Transverse colon (tissue), 4 donors: ENCODE measurements around the gene SETMAR. TPM values are rescaled to one million over a fixed set of nuclear protein-coding genes. Genes with fewer than 3 reads are reported as not detected.

Source experiments
- DNase-seq: peaks from one replicate; pipeline ENCODE4 v3.0.0-alpha.2; 2019
- H3K27ac ChIP-seq, 4 donors: fragments of 200-600 bp; sonication (generic); 2 replicates each; pipeline ENCODE4 v1.5.1; 2016 to 2018; ENCODE audit warnings: inconsistent platforms in 4 of 4
- H3K27me3 ChIP-seq: fragments of 200-600 bp; sonication (generic); 2 replicates; pipeline ENCODE4 v1.5.1; 2017; ENCODE audit warnings: inconsistent platforms
- H3K36me3 ChIP-seq, 4 donors: fragments of 200-600 bp; sonication (generic); 2 replicates each; pipeline ENCODE4 v1.5.1; 2017 to 2019; ENCODE audit warnings: inconsistent platforms in 4 of 4
- H3K4me1 ChIP-seq, 4 donors: fragments of 200-600 bp; sonication (generic); 2 replicates each; pipeline ENCODE4 v1.5.1; 2017 to 2020; ENCODE audit warnings: inconsistent platforms in 4 of 4
- H3K4me3 ChIP-seq, 4 donors: fragments of 200-600 bp; sonication (generic); 1 replicate in 1 of 4; 2 replicates in 3 of 4; pipeline versions ENCODE4 v1.5.1 to v1.6.1; 2017 to 2019; ENCODE audit warnings: inconsistent platforms in 4 of 4
- H3K9me3 ChIP-seq, 2 donors: fragments of 200-600 bp; sonication (generic); 2 replicates each; pipeline ENCODE4 v1.5.1; 2017 to 2019; ENCODE audit warnings: inconsistent platforms in 2 of 2
- CTCF ChIP-seq, 5 experiments: fragments of 200-600 bp in 3 of 5; fragments of 450-650 bp in 2 of 5; sonication (generic) in 3 of 5; IDR thresholded peaks; 1 replicate in 2 of 5; 2 replicates in 3 of 5; pipeline ENCODE4 v1.5.1; 2016 to 2017; ENCODE audit warnings: antibody characterized with exemption in 5 of 5, inconsistent platforms in 3 of 5, mild to moderate bottlenecking in 2 of 5, moderate library complexity in 1 of 5
- EP300 ChIP-seq: sonication (generic); formaldehyde crosslinking; IDR thresholded peaks from one replicate; pipeline ENCODE4 v1.6.1; 2017; ENCODE audit warnings: antibody characterized with exemption, low read depth
- POLR2A ChIP-seq: fragments of 450-650 bp; IDR thresholded peaks from one replicate; pipeline ENCODE4 v1.6.1; 2016; ENCODE audit warnings: antibody characterized with exemption, mild to moderate bottlenecking, moderate library complexity
- POLR2AphosphoS5 ChIP-seq, 3 donors: sonication (generic); formaldehyde crosslinking; IDR thresholded peaks; one replicate each; pipeline ENCODE4 v1.6.1; 2016; ENCODE audit warnings: antibody characterized with exemption in 3 of 3
- WGBS, 2 donors: methylation state at CpG; one replicate each; pipeline ENCODE4 v1.1.5; 2018; ENCODE audit warnings: low coverage in 1 of 2; 5-methylcytosine and 5-hydroxymethylcytosine counted together
- in situ Hi-C, 4 donors: fragments of 200-750 bp; cut with MboI; loops; one replicate each; pipeline versions ENCODE4 v1.15.0 to v1.15.1; 2017; ENCODE audit warnings: low sequenced_read_pairs in 3 of 4, low pct_ligation_motif_present in 1 of 4, low pct_unique_long_range_greater_than_20kb in 1 of 4
- intact Hi-C: fragments of 100-400 bp; cut with DNase I; formaldehyde crosslinking; loops from one replicate; pipeline ENCODE4 v1.15.1; 2023; ENCODE audit warnings: low total_unique reads
- total RNA-seq, 4 donors: library from RNA; depleted of rRNA; stranded (reverse); fragments of >200 nt; gene quantifications; one replicate each; pipeline ENCODE4 v1.1.0, GENCODE V29; 2016

Gene SETMAR
- total RNA-seq, 4 donors from 2014 or later, result 12.0 to 30.7 (median 15.9) TPM

- 92 to 98% methylated on average over 1 of the region's 1 CpG for WGBS, 2 donors
- Histone ChIP-seq H3K4me1 (no peaks in the 10 kb centered on the region), H3K9me3 (peaks cover 0 to 8% of the 10 kb centered on the region in 2 donors), H3K36me3 (no peaks in the 10 kb centered on the region), H3K27ac (no peak overlapping the region), H3K4me3 (no peak overlapping the region), H3K27me3 (no peaks in the 10 kb centered on the region)
- no peak for DNase-seq
- TF ChIP-seq EP300, result no peak
- TF ChIP-seq CTCF (IDR thresholded peaks at IDR 0.05), result no peak
- TF ChIP-seq POLR2A, result no peak
- no peak for TF ChIP-seq POLR2AphosphoS5 (IDR thresholded peaks at IDR 0.05)
- intact Hi-C loops (no loop called here), in situ Hi-C loops (no loop called here)
Observed at GRCh38 chr3:4332111-4332510, 28.9 kb downstream of the SETMAR start.

GRCh38 chr3:4332574-4332973, 29.4 kb downstream of the SETMAR start:
- no peak for TF ChIP-seq POLR2A
- TF ChIP-seq EP300, result no peak
- TF ChIP-seq POLR2AphosphoS5 (IDR thresholded peaks at IDR 0.05), result no peak
- no peak for TF ChIP-seq CTCF (IDR thresholded peaks at IDR 0.05)
- no peak overlapping the region for H3K27ac ChIP-seq
- no peak overlapping the region for H3K4me3 ChIP-seq
- intact Hi-C loops, result no loop called here
- H3K27me3 ChIP-seq, result no peaks in the 10 kb centered on the region
- in situ Hi-C loops, result no loop called here
- no peak for DNase-seq
- no peaks in the 10 kb centered on the region for H3K4me1 ChIP-seq
- H3K36me3 ChIP-seq, result no peaks in the 10 kb centered on the region
- H3K9me3 ChIP-seq, result peaks cover 0 to 7% of the 10 kb centered on the region in 2 donors
- 95 to 97% methylated on average over 3 of the region's 3 CpGs for whole genome bisulfite sequencing, 2 donors

- intact Hi-C loops, result no loop called here
- no peaks in the 10 kb centered on the region for H3K27me3 ChIP-seq
- no peak overlapping the region for H3K27ac ChIP-seq
- DNase-seq, result no peak
- no peaks in the 10 kb centered on the region for H3K36me3 ChIP-seq
- 95 to 100% methylated on average over 2 to 3 of the region's 3 CpGs for WGBS, 2 donors
- no peaks in the 10 kb centered on the region for H3K4me1 ChIP-seq
- in situ Hi-C loops, result no loop called here
- TF ChIP-seq EP300 (no peak), POLR2AphosphoS5 (IDR thresholded peaks at IDR 0.05) (no peak), CTCF (IDR thresholded peaks at IDR 0.05) (no peak), POLR2A (no peak)
- H3K4me3 ChIP-seq, result no peak overlapping the region
- H3K9me3 ChIP-seq, result peaks cover 0 to 4% of the 10 kb centered on the region in 2 donors
Observed at GRCh38 chr3:4332991-4333390, 29.8 kb downstream of the SETMAR start.

GRCh38 chr3:4334548-4334947, 31.4 kb downstream of the SETMAR start:
- Histone ChIP-seq H3K27ac (no peak overlapping the region), H3K9me3 (no peaks in the 10 kb centered on the region), H3K4me1 (no peaks in the 10 kb centered on the region), H3K36me3 (no peaks in the 10 kb centered on the region), H3K4me3 (no peak overlapping the region), H3K27me3 (no peaks in the 10 kb centered on the region)
- intact Hi-C loops (no loop called here), in situ Hi-C loops (no loop called here)
- no peak for TF ChIP-seq CTCF (IDR thresholded peaks at IDR 0.05)
- WGBS, 2 donors, result 23 to 67% methylated on average over 1 of the region's 1 CpG
- no peak for DNase-seq
